A673 (cell line): Measurements from ENCODE around the gene ABHD4. TPM values are rescaled to one million over a fixed set of nuclear protein-coding genes. Genes with fewer than 3 reads are reported as not detected.

Experiments used
- BruUV-seq: library from RNA; stranded (reverse); fragments of 400-500 nt; replicated peaks from 2 replicates; lab custom pipeline; 2021; lab: Mats Ljungman, UMichigan
- CTCF ChIA-PET: fragments of 300-600 bp; sonication (Branson Sonifier 250); formaldehyde crosslinking; loops from one replicate; lab custom pipeline; 2022; ENCODE audit warnings: antibody characterized with exemption; lab: Charles Lee
- POLR2A ChIA-PET: fragments of 300-600 bp; sonication (Branson Sonifier 250); formaldehyde crosslinking; loops from one replicate; lab custom pipeline; 2022; ENCODE audit warnings: antibody characterized with exemption; ENCODE audit not compliant: low non-redundant PET; lab: Charles Lee
- DNase-seq: peaks from one replicate; pipeline ENCODE4 v3.0.0-alpha.2; 2015; ENCODE audit warnings: low spot score
- H3K27ac ChIP-seq: fragments of 200-600 bp; sonication (generic); 2 replicates; pipeline ENCODE4 v1.5.1; 2016; ENCODE audit warnings: mixed run types, low read depth, mild to moderate bottlenecking, mixed read lengths, antibody characterized with exemption, low read length; ENCODE audit not compliant: poor library complexity, severe bottlenecking
- H3K27me3 ChIP-seq: fragments of 200-600 bp; sonication (generic); replicated peaks from 2 replicates; pipeline ENCODE4 v1.6.1; 2017; ENCODE audit warnings: mixed run types, low read depth, mild to moderate bottlenecking, mixed read lengths, antibody characterized with exemption, low read length; ENCODE audit not compliant: insufficient read depth, poor library complexity
- H3K36me3 ChIP-seq: fragments of 200-600 bp; sonication (generic); 2 replicates; pipeline ENCODE4 v1.6.1; 2016; ENCODE audit warnings: mixed run types, mild to moderate bottlenecking, mixed read lengths, antibody characterized with exemption, low read length; ENCODE audit not compliant: insufficient read depth, poor library complexity, severe bottlenecking
- H3K4me1 ChIP-seq: fragments of 200-600 bp; sonication (generic); 2 replicates; pipeline ENCODE4 v1.6.1; 2017; ENCODE audit warnings: mixed run types, mild to moderate bottlenecking, mixed read lengths, antibody characterized with exemption, low read length; ENCODE audit not compliant: insufficient read depth, poor library complexity, severe bottlenecking
- H3K4me3 ChIP-seq: fragments of 200-600 bp; sonication (generic); 2 replicates; pipeline ENCODE4 v1.5.1; 2016; ENCODE audit warnings: low read depth, mixed run types, mild to moderate bottlenecking, mixed read lengths, low read length; ENCODE audit not compliant: poor library complexity, severe bottlenecking
- H3K9me3 ChIP-seq: fragments of 200-600 bp; sonication (generic); 2 replicates; pipeline ENCODE4 v1.6.1; 2016; ENCODE audit warnings: mixed run types, low read depth, mild to moderate bottlenecking, mixed read lengths, antibody characterized with exemption, low read length; ENCODE audit not compliant: poor library complexity, severe bottlenecking
- EZH2 ChIP-seq: fragments of 200-600 bp; sonication (generic); IDR thresholded peaks from 2 replicates; pipeline ENCODE4 v1.6.1; 2017; ENCODE audit warnings: borderline replicate concordance, low read depth, mild to moderate bottlenecking, mixed read lengths, antibody characterized with exemption, low read length; ENCODE audit not compliant: poor library complexity, severe bottlenecking
- intact Hi-C: fragments of 100-400 bp; cut with micrococcal nuclease; formaldehyde crosslinking; loops from one replicate; pipeline ENCODE4 v1.10.0; 2022; ENCODE audit not compliant: unreplicated experiment
- total RNA-seq: library from RNA; stranded (reverse); gene quantifications from 2 replicates; pipeline ENCODE4 v1.2.3, GENCODE V29; 2021
- TF ChIP-seq, protein P1 (sequence below): fragments of 300-800, 200-600 bp; sonication (generic); conservative IDR thresholded peaks from 2 replicates; pipeline ENCODE4 v1.5.1; 2017; ENCODE audit warnings: low read depth, mild to moderate bottlenecking, antibody characterized with exemption, low read length, moderate library complexity, mixed read lengths

ABHD4 gene
- total RNA-seq, 1 experiment from 2014 or later = 36.6 TPM

DNA sequence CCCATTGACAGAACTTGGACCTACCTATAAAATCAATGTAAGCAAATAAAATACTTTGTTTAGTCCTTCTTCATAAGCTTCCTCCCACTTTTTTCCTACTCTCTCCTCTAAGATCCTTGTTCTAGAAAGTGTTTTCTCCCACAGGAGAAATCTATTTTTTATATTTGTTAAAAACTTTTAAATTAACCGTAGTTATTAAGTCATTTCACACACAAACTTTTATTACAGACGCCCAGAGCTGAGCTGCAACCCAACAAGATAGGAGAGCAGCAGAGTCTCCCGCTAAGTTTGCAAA, 36.8 kb upstream of the ABHD4 start:
- no peak for DNase-seq
- ChIA-PET POLR2A (no interaction called here), CTCF (interaction anchor here (0.6 to 3.5 kb wide), 3 partner anchors 9 to 508 kb away, joined by 3 to 28 read pairs (median 4); no protein-coding TSS in a partner anchor)
- peaks cover 48% of the 10 kb centered on the region for H3K4me1 ChIP-seq
- intact Hi-C loops = no loop called here
- no peak overlapping the region for H3K4me3 ChIP-seq
- no peak for TF ChIP-seq EZH2
- TF ChIP-seq, protein P1, sequence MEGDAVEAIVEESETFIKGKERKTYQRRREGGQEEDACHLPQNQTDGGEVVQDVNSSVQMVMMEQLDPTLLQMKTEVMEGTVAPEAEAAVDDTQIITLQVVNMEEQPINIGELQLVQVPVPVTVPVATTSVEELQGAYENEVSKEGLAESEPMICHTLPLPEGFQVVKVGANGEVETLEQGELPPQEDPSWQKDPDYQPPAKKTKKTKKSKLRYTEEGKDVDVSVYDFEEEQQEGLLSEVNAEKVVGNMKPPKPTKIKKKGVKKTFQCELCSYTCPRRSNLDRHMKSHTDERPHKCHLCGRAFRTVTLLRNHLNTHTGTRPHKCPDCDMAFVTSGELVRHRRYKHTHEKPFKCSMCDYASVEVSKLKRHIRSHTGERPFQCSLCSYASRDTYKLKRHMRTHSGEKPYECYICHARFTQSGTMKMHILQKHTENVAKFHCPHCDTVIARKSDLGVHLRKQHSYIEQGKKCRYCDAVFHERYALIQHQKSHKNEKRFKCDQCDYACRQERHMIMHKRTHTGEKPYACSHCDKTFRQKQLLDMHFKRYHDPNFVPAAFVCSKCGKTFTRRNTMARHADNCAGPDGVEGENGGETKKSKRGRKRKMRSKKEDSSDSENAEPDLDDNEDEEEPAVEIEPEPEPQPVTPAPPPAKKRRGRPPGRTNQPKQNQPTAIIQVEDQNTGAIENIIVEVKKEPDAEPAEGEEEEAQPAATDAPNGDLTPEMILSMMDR = no peak
- H3K27ac ChIP-seq = peak overlapping the region; percentile 80
- peaks cover 26% of the 10 kb centered on the region for H3K36me3 ChIP-seq
- no TSS peak for BruUV-seq
- H3K9me3 ChIP-seq = no peaks in the 10 kb centered on the region
- H3K27me3 ChIP-seq = no peaks in the 10 kb centered on the region

DNA sequence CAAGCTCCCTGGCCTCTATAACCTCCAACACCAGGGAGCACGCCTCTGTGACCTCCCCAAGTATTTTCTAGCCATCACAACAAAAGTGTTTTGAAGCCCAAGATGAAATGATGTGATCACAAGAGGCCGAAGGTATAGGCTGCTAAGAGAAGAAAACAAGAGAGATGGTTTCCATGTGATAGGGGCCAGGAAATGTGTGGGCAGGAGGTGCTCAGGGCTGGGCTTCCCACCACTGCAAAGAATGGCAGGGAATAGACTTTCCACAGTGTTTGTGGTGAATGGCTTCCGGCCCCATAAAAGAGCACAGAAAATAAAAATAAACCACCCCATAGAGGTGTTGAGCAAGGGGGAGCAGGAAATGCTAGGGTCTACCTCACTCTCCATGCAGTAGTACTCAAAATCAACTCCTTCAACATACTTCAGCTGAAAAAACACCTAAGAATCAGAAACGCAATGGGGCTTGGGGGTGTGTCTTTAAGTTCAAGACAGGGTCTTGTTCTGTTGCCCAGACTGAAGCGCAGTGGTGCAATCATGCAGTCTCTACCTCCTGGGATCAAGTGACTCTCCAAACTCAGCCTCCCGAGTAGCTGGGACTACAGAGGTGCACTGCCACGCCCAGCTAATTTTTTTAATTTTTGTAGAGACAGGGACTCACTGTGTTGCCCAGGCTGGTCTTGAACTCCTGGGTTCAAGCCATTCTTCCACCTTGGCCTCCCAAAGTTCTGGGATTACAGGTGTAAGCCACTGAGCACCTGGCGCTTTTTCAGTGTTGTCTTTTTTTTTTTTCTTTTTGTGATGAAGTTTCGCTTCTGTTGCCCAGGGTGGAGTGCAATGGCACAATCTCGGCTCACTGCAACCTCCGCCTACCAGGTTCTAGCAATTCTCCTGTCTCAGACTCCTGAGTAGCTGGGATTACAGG, 36.2 kb upstream of the ABHD4 start:
- no peak overlapping the region for H3K4me3 ChIP-seq
- peaks cover 26% of the 10 kb centered on the region for H3K36me3 ChIP-seq
- BruUV-seq = no TSS peak
- intact Hi-C loops = no loop called here
- no peaks in the 10 kb centered on the region for H3K27me3 ChIP-seq
- CTCF ChIA-PET = interaction anchor here (0.6 to 3.5 kb wide), 2 partner anchors 8 to 276 kb away, joined by 3 to 28 read pairs; no protein-coding TSS in a partner anchor
- peak; percentile 74 for DNase-seq
- peaks cover 48% of the 10 kb centered on the region for H3K4me1 ChIP-seq
- POLR2A ChIA-PET = interaction anchor here (0.6 to 0.8 kb wide), 2 partner anchors 20 to 302 kb away, joined by 3 to 6 read pairs; no protein-coding TSS in a partner anchor
- TF ChIP-seq, protein P1 = no peak
- no peak for TF ChIP-seq EZH2
- H3K9me3 ChIP-seq = no peaks in the 10 kb centered on the region
- peak overlapping the region; percentile 80 for H3K27ac ChIP-seq

DNA sequence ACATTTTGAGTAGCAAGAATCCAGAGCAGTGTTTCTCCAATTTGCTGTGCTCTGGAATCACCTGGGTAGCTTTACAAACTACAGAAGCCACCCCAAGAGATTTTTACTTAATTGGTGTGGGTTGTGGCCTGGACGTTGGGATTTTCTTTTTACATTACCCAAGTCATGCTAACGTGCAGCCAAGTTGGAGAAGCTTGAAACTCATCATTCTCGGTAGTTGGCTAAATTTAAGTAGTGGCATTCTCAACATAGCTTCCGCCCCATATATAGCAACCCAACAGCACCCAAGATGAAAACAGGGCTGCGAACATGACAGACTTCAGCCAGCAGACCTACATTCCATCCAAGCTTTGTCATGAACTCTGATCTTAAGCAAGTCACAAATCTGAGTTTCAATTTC, 34.1 kb upstream of the ABHD4 start:
- intact Hi-C loops = no loop called here
- peaks cover 33% of the 10 kb centered on the region for H3K36me3 ChIP-seq

More for the DNA sequence above, 34.1 kb upstream of the ABHD4 start:
- Histone ChIP-seq H3K27ac (no peak overlapping the region), H3K27me3 (no peaks in the 10 kb centered on the region), H3K4me3 (no peak overlapping the region), H3K9me3 (no peaks in the 10 kb centered on the region), H3K4me1 (peaks cover 48% of the 10 kb centered on the region)
- CTCF ChIA-PET = interaction anchor here (0.6 kb wide), 1 partner anchor 83 kb away, joined by 10 read pairs; no protein-coding TSS in a partner anchor
- DNase-seq = no peak
- POLR2A ChIA-PET = no interaction called here
- BruUV-seq = no TSS peak
- TF ChIP-seq EZH2 = no peak
